Omental fat pad (tissue), 4 donors: ENCODE data around the gene SYNM. TPM values are rescaled to one million over a fixed set of nuclear protein-coding genes. Genes with fewer than 3 reads are reported as not detected.

Source experiments
- ATAC-seq: fragments of 150-250 bp; one replicate; pipeline ENCODE4 v1.9.1; 2016; ENCODE audit warnings: mild to moderate bottlenecking, moderate library complexity; ENCODE audit not compliant: low FRiP score
- DNase-seq: peaks from one replicate; pipeline ENCODE4 v3.0.0-alpha.2; 2019; ENCODE audit warnings: low spot score
- CTCF ChIP-seq, 3 donors: fragments of 450-650 bp; IDR thresholded peaks; one replicate each; pipeline ENCODE4 v1.5.1; 2016 to 2017; ENCODE audit warnings: antibody characterized with exemption in 3 of 3, mild to moderate bottlenecking in 3 of 3, moderate library complexity in 2 of 3
- total RNA-seq, 4 donors: library from RNA; depleted of rRNA; stranded (reverse); fragments of >200 nt; gene quantifications; one replicate each; pipeline ENCODE4 v1.1.0, GENCODE V29; 2016

SYNM gene
- total RNA-seq, 4 donors from 2014 or later, result 13.6 to 49.7 (median 37.5) TPM

GRCh38 chr15:99169769-99170311 is 65.0 kb downstream of the SYNM start:
- ATAC-seq, result no peak
- TF ChIP-seq CTCF (IDR thresholded peaks at IDR 0.05), result no peak
- no peak for DNase-seq

GRCh38 chr15:99170476-99171065 is 65.7 kb downstream of the SYNM start:
- DNase-seq (no peak), ATAC-seq (no peak)
- TF ChIP-seq CTCF (IDR thresholded peaks at IDR 0.05), result no peak

- DNase-seq (no peak), ATAC-seq (no peak)
- TF ChIP-seq CTCF (IDR thresholded peaks at IDR 0.05), result no peak
Observed at GRCh38 chr15:99172171-99172570, 67.3 kb downstream of the SYNM start.

GRCh38 chr15:99172989-99173388 is 68.1 kb downstream of the SYNM start:
- no peak for DNase-seq
- no peak for ATAC-seq
- TF ChIP-seq CTCF (IDR thresholded peaks at IDR 0.05), result no peak

GRCh38 chr15:99174567-99175395 is 69.9 kb downstream of the SYNM start:
- no peak for TF ChIP-seq CTCF (IDR thresholded peaks at IDR 0.05)
- DNase-seq (no peak), ATAC-seq (no peak)

GRCh38 chr15:99176757-99177156 is 71.9 kb downstream of the SYNM start:
- ATAC-seq, result no peak
- no peak for TF ChIP-seq CTCF (IDR thresholded peaks at IDR 0.05)
- DNase-seq, result no peak
